ENCODE measurements around the gene PRR15L.

- TF ChIP-seq CTCF (IDR thresholded peaks at IDR 0.05): no peak
- no peak for TF ChIP-seq POLR2A (IDR thresholded peaks at IDR 0.05)
Measured at GRCh38 chr17:48004983-48005382, 47.3 kb upstream of the PRR15L start.

All from lower leg skin (tissue), 3 donors.